WTC11 (cell line): ENCODE measurements around the gene TRAF7. TPM values are rescaled to one million over a fixed set of nuclear protein-coding genes. Genes with fewer than 3 reads are reported as not detected.

Source experiments
- ATAC-seq: fragments of 200-7000 bp; cut with Tn5 transposase; 2 replicates; pipeline ENCODE4 v1.10.0; 2021; ENCODE audit warnings: mild to moderate bottlenecking, moderate library complexity
- CTCF ChIA-PET: fragments of 300-600 bp; sonication (Branson Sonifier 250); formaldehyde crosslinking; loops from one replicate; lab custom pipeline; 2021; ENCODE audit warnings: antibody characterized with exemption; lab: Charles Lee
- POLR2A ChIA-PET: fragments of 350-600 bp; sonication (Branson Sonifier 250); formaldehyde crosslinking; loops from one replicate; lab custom pipeline; 2021; ENCODE audit warnings: antibody characterized with exemption; lab: Charles Lee
- DNase-seq: peaks from one replicate; pipeline ENCODE4 v3.0.0; 2021; ENCODE audit warnings: low spot score
- H3K27ac Mint-ChIP-seq: 2 replicates; pipeline ENCODE4 v1.8.0; 2021; ENCODE audit warnings: mixed read lengths
- H3K27me3 Mint-ChIP-seq: 2 replicates; pipeline ENCODE4 v1.8.0; 2021; ENCODE audit warnings: low read depth, mild to moderate bottlenecking, moderate library complexity, mixed read lengths
- H3K36me3 Mint-ChIP-seq: 2 replicates; pipeline ENCODE4 v1.8.0; 2021; ENCODE audit warnings: mixed read lengths
- H3K4me1 Mint-ChIP-seq: 2 replicates; pipeline ENCODE4 v1.8.0; 2022; ENCODE audit warnings: mixed read lengths
- H3K4me3 Mint-ChIP-seq: 2 replicates; pipeline ENCODE4 v1.8.0; 2021; ENCODE audit warnings: mild to moderate bottlenecking, moderate library complexity, mixed read lengths
- H3K9me3 Mint-ChIP-seq: 2 replicates; pipeline ENCODE4 v1.8.0; 2021; ENCODE audit warnings: mixed read lengths
- ATF1 ChIP-seq: sonication (generic); formaldehyde crosslinking; IDR thresholded peaks from 2 replicates; pipeline ENCODE4 v1.8.1; 2023; ENCODE audit warnings: mild to moderate bottlenecking, moderate library complexity, missing genetic modification reagents
- CTCF ChIP-seq: fragments of 200-600 bp; IDR thresholded peaks from 2 replicates; pipeline ENCODE4 v1.8.0; 2022; ENCODE audit warnings: antibody characterized with exemption
- FOXJ3 ChIP-seq: sonication (generic); formaldehyde crosslinking; IDR thresholded peaks from 2 replicates; pipeline ENCODE4 v1.9.0; 2021; ENCODE audit warnings: missing genetic modification reagents, mild to moderate bottlenecking, borderline replicate concordance
- FOXK1 ChIP-seq: sonication (generic); formaldehyde crosslinking; IDR thresholded peaks from 2 replicates; pipeline ENCODE4 v1.8.0; 2022; ENCODE audit warnings: mild to moderate bottlenecking, moderate library complexity, missing genetic modification reagents
- GABPB1 ChIP-seq: sonication (generic); formaldehyde crosslinking; IDR thresholded peaks from 2 replicates; pipeline ENCODE4 v1.8.1; 2023; ENCODE audit warnings: mild to moderate bottlenecking, missing genetic modification reagents
- HMGA2 ChIP-seq: fragments of 250-450 bp; sonication (Bioruptor Pico); IDR thresholded peaks from 2 replicates; pipeline ENCODE4 v1.4.0; 2021; ENCODE audit warnings: mild to moderate bottlenecking, moderate library complexity
- HMGXB4 ChIP-seq: sonication (generic); formaldehyde crosslinking; IDR thresholded peaks from 2 replicates; pipeline ENCODE4 v1.8.1; 2023; ENCODE audit warnings: mild to moderate bottlenecking, moderate library complexity, missing genetic modification reagents
- MAX ChIP-seq: sonication (generic); formaldehyde crosslinking; IDR thresholded peaks from 2 replicates; pipeline ENCODE4 v1.8.0; 2022; ENCODE audit warnings: mild to moderate bottlenecking, missing genetic modification reagents
- MXD4 ChIP-seq: fragments of 250-450 bp; sonication (Bioruptor Pico); IDR thresholded peaks from 2 replicates; pipeline ENCODE4 v1.8.0; 2021; ENCODE audit warnings: mild to moderate bottlenecking, moderate library complexity, borderline replicate concordance
- MYBL2 ChIP-seq: sonication (generic); formaldehyde crosslinking; IDR thresholded peaks from 2 replicates; pipeline ENCODE4 v1.8.1; 2023; ENCODE audit warnings: mild to moderate bottlenecking, moderate library complexity, missing genetic modification reagents
- NFYB ChIP-seq: sonication (generic); formaldehyde crosslinking; conservative IDR thresholded peaks from 2 replicates; pipeline ENCODE4 v1.8.0; 2022; ENCODE audit warnings: low read depth, missing genetic modification reagents
- PRRX2 ChIP-seq: fragments of 250-450 bp; sonication (Bioruptor Pico); IDR thresholded peaks from 2 replicates; pipeline ENCODE4 v1.8.0; 2021; ENCODE audit warnings: mild to moderate bottlenecking
- RELA ChIP-seq: sonication (generic); formaldehyde crosslinking; IDR thresholded peaks from 2 replicates; pipeline ENCODE4 v1.8.1; 2022; ENCODE audit warnings: missing genetic modification reagents, mild to moderate bottlenecking, borderline replicate concordance
- SP1 ChIP-seq: sonication (generic); formaldehyde crosslinking; conservative IDR thresholded peaks from 2 replicates; pipeline ENCODE4 v1.8.1; 2022; ENCODE audit warnings: missing genetic modification reagents
- TCF7 ChIP-seq: sonication (generic); formaldehyde crosslinking; IDR thresholded peaks from 2 replicates; pipeline ENCODE4 v1.8.0; 2022; ENCODE audit warnings: mild to moderate bottlenecking, low read depth, missing genetic modification reagents, moderate library complexity
- ZNF121 ChIP-seq: sonication (generic); formaldehyde crosslinking; IDR thresholded peaks from 2 replicates; pipeline ENCODE4 v1.8.0; 2023; ENCODE audit warnings: missing genetic modification reagents
- ZNF423 ChIP-seq: fragments of 250-450 bp; sonication (Bioruptor Pico); IDR thresholded peaks from 2 replicates; pipeline ENCODE4 v2.1.2; 2022; ENCODE audit warnings: mild to moderate bottlenecking, moderate library complexity
- total RNA-seq: library from RNA; stranded (reverse); gene quantifications from 3 replicates; pipeline ENCODE4 v1.2.3, GENCODE V29; 2021
- TF ChIP-seq, protein P1 (sequence below): fragments of 250-450 bp; sonication (Bioruptor Pico); IDR thresholded peaks from 2 replicates; pipeline ENCODE4 v1.9.0; 2021; ENCODE audit warnings: mild to moderate bottlenecking
- TF ChIP-seq, protein P2 (sequence below): sonication (generic); formaldehyde crosslinking; IDR thresholded peaks from 2 replicates; pipeline ENCODE4 v1.8.0; 2023; ENCODE audit warnings: mild to moderate bottlenecking, missing genetic modification reagents
- TF ChIP-seq, protein P3 (sequence below): sonication (generic); formaldehyde crosslinking; IDR thresholded peaks from 2 replicates; pipeline ENCODE4 v1.8.1; 2023; ENCODE audit warnings: mild to moderate bottlenecking, missing genetic modification reagents, moderate library complexity
- TF ChIP-seq, protein P4 (sequence below): sonication (generic); formaldehyde crosslinking; IDR thresholded peaks from 2 replicates; pipeline ENCODE4 v1.8.1; 2023; ENCODE audit warnings: mild to moderate bottlenecking, missing genetic modification reagents

TRAF7 gene
- total RNA-seq, 1 experiment from 2014 or later = 148 TPM

DNA sequence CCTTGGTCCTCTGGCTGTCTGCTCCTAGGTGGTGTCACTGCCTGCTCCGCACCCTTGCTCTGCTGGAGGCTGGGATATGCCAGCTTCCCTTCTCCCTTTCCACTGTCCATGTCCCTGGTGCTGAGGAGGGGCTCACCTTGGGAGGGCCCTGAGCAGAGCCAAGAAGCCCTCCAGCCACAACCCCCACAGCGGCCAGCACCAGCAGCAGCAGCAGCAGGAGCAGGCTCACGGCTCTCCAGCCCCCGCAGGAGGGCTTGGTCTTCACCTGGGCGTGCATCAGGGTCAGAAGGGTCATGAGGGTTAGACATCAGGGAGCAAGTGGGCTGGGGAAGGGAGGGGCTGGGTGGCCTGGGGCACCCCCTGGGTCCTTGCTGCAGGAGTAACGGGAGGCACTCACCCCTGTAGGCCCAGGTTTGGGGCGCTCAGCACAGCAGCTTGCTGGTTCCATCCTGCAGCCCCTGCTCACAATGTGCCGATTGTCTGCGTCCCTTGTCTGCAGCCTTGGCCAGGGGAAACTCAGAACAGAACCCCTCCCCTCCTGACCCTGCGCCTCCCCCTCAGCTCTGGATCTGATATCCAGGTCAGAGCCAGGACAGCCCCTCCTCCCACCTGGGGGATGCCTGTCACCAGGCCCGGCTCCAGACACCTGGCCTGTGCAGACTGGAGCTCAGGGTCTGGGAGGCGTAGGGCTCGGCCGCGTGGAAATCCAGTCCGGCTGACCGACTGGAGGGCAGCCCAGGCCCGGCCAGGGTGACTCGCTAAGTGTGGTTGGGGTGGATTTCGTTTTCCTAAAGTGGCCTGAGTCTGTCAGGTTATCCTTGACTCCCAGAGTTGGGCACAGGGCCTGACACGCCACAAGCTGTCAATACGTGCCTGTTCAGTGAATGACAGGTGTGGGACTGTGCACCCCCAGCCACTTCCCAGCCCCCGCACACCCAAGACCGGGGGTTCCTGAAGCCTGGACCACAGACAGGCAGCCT, 55.1 kb downstream of the TRAF7 start, which contains the start of gene BRICD5:
BRICD5 (minus strand) TSS at position 478 of the 980 bp plus-strand sequence; CDS start at position 448, 30 bp downstream.
- Mint-ChIP-seq H3K9me3 (no peaks in the 10 kb centered on the region), H3K27me3 (no peaks in the 10 kb centered on the region), H3K4me1 (peaks cover 31% of the 10 kb centered on the region), H3K27ac (peak within 1 kb of the TSS; percentile 49; the same call in 1 of the 2 replicates), H3K36me3 (peaks cover 25% of the 10 kb centered on the region), H3K4me3 (no peak within 1 kb of the TSS; the same call in 1 of the 2 replicates)
- peak; percentile 14 for ATAC-seq
- POLR2A ChIA-PET = interaction anchor here (1.0 to 1.9 kb wide), 6 partner anchors 11 to 163 kb away, joined by 3 to 10 read pairs (median 4); partner anchors contain the start of genes ECI1, NTHL1, TRAF7 and TSC2
- CTCF ChIA-PET = interaction anchor here (3.4 kb wide), 1 partner anchor 16 kb away, joined by 28 read pairs; no protein-coding TSS in a partner anchor
- peak; percentile 61 for DNase-seq
- TF ChIP-seq PRRX2 (CRISPR knock-in tag) = no peak
- no peak for TF ChIP-seq TCF7 (CRISPR knock-in tag)
- no peak for TF ChIP-seq RELA (CRISPR knock-in tag)
- TF ChIP-seq, protein P1, sequence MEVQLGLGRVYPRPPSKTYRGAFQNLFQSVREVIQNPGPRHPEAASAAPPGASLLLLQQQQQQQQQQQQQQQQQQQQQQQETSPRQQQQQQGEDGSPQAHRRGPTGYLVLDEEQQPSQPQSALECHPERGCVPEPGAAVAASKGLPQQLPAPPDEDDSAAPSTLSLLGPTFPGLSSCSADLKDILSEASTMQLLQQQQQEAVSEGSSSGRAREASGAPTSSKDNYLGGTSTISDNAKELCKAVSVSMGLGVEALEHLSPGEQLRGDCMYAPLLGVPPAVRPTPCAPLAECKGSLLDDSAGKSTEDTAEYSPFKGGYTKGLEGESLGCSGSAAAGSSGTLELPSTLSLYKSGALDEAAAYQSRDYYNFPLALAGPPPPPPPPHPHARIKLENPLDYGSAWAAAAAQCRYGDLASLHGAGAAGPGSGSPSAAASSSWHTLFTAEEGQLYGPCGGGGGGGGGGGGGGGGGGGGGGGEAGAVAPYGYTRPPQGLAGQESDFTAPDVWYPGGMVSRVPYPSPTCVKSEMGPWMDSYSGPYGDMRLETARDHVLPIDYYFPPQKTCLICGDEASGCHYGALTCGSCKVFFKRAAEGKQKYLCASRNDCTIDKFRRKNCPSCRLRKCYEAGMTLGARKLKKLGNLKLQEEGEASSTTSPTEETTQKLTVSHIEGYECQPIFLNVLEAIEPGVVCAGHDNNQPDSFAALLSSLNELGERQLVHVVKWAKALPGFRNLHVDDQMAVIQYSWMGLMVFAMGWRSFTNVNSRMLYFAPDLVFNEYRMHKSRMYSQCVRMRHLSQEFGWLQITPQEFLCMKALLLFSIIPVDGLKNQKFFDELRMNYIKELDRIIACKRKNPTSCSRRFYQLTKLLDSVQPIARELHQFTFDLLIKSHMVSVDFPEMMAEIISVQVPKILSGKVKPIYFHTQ (CRISPR knock-in tag) = no peak
- TF ChIP-seq ATF1 = no peak; the same call in 1 of the 2 replicates
- no peak for TF ChIP-seq FOXJ3
- peak; percentile 61; the same call in 1 of the 2 replicates for TF ChIP-seq SP1 (CRISPR knock-in tag)
- TF ChIP-seq, protein P2, sequence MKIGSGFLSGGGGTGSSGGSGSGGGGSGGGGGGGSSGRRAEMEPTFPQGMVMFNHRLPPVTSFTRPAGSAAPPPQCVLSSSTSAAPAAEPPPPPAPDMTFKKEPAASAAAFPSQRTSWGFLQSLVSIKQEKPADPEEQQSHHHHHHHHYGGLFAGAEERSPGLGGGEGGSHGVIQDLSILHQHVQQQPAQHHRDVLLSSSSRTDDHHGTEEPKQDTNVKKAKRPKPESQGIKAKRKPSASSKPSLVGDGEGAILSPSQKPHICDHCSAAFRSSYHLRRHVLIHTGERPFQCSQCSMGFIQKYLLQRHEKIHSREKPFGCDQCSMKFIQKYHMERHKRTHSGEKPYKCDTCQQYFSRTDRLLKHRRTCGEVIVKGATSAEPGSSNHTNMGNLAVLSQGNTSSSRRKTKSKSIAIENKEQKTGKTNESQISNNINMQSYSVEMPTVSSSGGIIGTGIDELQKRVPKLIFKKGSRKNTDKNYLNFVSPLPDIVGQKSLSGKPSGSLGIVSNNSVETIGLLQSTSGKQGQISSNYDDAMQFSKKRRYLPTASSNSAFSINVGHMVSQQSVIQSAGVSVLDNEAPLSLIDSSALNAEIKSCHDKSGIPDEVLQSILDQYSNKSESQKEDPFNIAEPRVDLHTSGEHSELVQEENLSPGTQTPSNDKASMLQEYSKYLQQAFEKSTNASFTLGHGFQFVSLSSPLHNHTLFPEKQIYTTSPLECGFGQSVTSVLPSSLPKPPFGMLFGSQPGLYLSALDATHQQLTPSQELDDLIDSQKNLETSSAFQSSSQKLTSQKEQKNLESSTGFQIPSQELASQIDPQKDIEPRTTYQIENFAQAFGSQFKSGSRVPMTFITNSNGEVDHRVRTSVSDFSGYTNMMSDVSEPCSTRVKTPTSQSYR (CRISPR knock-in tag) = peak; percentile 78
- 0 out of 2 replicates have a peak, but pooled peaks have one; percentile 39 for TF ChIP-seq MAX
- TF ChIP-seq, protein P3, sequence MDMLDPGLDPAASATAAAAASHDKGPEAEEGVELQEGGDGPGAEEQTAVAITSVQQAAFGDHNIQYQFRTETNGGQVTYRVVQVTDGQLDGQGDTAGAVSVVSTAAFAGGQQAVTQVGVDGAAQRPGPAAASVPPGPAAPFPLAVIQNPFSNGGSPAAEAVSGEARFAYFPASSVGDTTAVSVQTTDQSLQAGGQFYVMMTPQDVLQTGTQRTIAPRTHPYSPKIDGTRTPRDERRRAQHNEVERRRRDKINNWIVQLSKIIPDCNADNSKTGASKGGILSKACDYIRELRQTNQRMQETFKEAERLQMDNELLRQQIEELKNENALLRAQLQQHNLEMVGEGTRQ (CRISPR knock-in tag) = no peak
- TF ChIP-seq CTCF = no peak
- TF ChIP-seq MYBL2 (CRISPR knock-in tag) = 0 out of 2 replicates have a peak, but pooled peaks have one; percentile 40
- no peak for TF ChIP-seq FOXK1 (CRISPR knock-in tag)
- no peak for TF ChIP-seq ZNF121 (CRISPR knock-in tag)
- TF ChIP-seq, protein P4, sequence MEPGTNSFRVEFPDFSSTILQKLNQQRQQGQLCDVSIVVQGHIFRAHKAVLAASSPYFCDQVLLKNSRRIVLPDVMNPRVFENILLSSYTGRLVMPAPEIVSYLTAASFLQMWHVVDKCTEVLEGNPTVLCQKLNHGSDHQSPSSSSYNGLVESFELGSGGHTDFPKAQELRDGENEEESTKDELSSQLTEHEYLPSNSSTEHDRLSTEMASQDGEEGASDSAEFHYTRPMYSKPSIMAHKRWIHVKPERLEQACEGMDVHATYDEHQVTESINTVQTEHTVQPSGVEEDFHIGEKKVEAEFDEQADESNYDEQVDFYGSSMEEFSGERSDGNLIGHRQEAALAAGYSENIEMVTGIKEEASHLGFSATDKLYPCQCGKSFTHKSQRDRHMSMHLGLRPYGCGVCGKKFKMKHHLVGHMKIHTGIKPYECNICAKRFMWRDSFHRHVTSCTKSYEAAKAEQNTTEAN (CRISPR knock-in tag) = peak; percentile 48; the same call in 1 of the 2 replicates
- 0 out of 2 replicates have a peak, but pooled peaks have one; percentile 40 for TF ChIP-seq HMGXB4 (CRISPR knock-in tag)
- TF ChIP-seq ZNF423 = no peak
- peak; percentile 16; the same call in 1 of the 2 replicates for TF ChIP-seq NFYB (CRISPR knock-in tag)
- no peak for TF ChIP-seq HMGA2
- no peak for TF ChIP-seq MXD4 (CRISPR knock-in tag)
- no peak for TF ChIP-seq GABPB1
